ENCODE results near the gene TJP3. TPM values are rescaled to one million over a fixed set of nuclear protein-coding genes. Genes with fewer than 3 reads are reported as not detected.

Gene TJP3
- total RNA-seq, 2 donors from 2014 or later, result 15.7 to 25.9 TPM

DNA sequence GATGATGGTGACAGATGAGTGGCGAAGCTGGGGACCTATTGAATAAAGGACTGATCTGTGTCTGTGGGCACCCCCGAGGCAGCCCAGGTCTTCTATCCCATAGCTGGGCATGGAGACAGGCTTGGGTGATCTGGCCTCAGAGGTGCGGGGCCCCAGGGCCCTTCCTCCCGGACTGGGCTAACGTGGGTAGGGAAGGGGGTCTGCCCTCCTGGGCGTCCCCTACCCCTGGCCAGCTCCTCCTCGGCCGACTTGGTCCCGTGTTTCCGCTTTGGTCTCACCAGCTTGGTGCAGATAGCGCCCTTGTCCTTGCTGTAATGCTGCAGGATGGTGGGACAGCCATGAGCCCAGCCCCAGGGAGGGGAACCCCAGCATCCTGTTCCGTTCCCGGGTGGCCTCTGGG lies 74.7 kb downstream of the TJP3 start:
- H3K36me3 ChIP-seq (ENCODE audit: control insufficient read depth, insufficient read depth, low read length), result no peaks in the 10 kb centered on the region
- peaks cover 20% of the 10 kb centered on the region for H3K9me3 ChIP-seq (ENCODE audit: control insufficient read depth, low read length)
- Mint-ChIP-seq H3K9me3 (peaks cover 21% of the 10 kb centered on the region), H3K36me3 (ENCODE audit: low read depth) (peaks cover 9% of the 10 kb centered on the region), H3K4me1 (no peaks in the 10 kb centered on the region), H3K4me3 (no peak overlapping the region), H3K27ac (no peak overlapping the region), H3K27me3 (ENCODE audit: insufficient read depth) (peaks cover 51% of the 10 kb centered on the region)
- no peak overlapping the region for H3K9ac ChIP-seq (ENCODE audit: extremely low read depth, low read length, poor library complexity, severe bottlenecking)
- H3K4me1 ChIP-seq (ENCODE audit: control insufficient read depth, insufficient read depth, low read length), result no peaks in the 10 kb centered on the region
- H3K27ac ChIP-seq (ENCODE audit: low read depth, low read length), result no peak overlapping the region
- peaks cover 30% of the 10 kb centered on the region for H3K27me3 ChIP-seq (ENCODE audit: control insufficient read depth, insufficient read depth, low read length, poor library complexity, severe bottlenecking)
- WGBS, 2 experiments (ENCODE audit: insufficient coverage in 1 of 2, insufficient read length in 1 of 2), result 91 to 95% methylated on average over 6 to 13 of the region's 13 CpGs
- peak; percentile 37 for DNase-seq
- TF ChIP-seq, protein P1, sequence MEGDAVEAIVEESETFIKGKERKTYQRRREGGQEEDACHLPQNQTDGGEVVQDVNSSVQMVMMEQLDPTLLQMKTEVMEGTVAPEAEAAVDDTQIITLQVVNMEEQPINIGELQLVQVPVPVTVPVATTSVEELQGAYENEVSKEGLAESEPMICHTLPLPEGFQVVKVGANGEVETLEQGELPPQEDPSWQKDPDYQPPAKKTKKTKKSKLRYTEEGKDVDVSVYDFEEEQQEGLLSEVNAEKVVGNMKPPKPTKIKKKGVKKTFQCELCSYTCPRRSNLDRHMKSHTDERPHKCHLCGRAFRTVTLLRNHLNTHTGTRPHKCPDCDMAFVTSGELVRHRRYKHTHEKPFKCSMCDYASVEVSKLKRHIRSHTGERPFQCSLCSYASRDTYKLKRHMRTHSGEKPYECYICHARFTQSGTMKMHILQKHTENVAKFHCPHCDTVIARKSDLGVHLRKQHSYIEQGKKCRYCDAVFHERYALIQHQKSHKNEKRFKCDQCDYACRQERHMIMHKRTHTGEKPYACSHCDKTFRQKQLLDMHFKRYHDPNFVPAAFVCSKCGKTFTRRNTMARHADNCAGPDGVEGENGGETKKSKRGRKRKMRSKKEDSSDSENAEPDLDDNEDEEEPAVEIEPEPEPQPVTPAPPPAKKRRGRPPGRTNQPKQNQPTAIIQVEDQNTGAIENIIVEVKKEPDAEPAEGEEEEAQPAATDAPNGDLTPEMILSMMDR (conservative IDR thresholded peaks at IDR 0.05), result no peak
- H3K4me3 ChIP-seq (ENCODE audit: low read length), result no peak overlapping the region

DNA sequence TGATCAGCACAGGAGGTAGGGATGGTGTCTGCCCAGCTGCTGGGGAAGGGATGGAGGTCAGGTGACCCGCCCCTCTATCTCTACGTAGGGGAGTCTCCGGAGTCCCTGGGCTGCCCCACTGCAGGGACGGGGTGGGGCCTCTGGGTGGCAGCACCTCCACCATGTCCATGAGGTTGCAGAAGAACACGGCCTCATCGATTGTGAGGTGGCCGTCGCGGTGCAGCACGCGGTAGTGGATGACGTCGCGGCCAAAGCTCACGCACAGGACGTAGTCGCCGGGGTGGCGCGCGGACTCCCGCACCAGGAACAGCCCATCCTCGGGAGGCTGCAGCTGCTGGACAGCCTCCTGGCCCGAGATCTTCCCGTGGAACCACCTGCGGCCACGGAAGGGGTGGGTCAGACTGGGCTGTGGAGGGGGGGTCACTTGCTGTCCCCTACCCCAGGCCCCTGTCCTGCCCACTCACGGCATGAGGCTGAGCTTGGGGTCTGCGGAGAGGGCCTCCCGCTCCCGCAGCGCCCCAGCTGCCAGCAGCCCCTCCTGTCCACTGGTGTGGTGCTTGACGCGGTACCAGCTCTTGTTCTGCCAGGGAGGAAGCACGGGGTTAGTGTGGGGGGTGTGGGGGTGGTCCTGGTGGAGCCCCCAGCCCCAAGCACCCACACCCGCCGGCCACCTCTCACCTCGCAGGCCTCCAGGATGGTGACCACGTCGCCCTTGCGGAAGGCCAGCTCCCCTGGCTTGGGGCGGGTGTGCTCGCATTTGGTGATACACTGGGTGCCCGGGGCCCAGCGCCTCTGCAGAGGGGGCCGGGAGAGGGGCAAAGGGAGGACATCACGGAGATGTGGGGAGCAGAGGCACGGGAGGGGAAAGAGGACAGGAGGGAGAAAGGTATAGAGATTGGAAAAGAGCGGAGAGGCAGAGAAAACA lies 75.7 kb downstream of the TJP3 start:
- Histone ChIP-seq H3K36me3 (ENCODE audit: control insufficient read depth, insufficient read depth, low read length) (no peaks in the 10 kb centered on the region), H3K9ac (ENCODE audit: extremely low read depth, low read length, poor library complexity, severe bottlenecking) (no peak overlapping the region), H3K9me3 (ENCODE audit: control insufficient read depth, low read length) (peaks cover 20% of the 10 kb centered on the region), H3K4me3 (ENCODE audit: low read length) (no peak overlapping the region), H3K27me3 (ENCODE audit: control insufficient read depth, insufficient read depth, low read length, poor library complexity, severe bottlenecking) (peaks cover 30% of the 10 kb centered on the region), H3K4me1 (ENCODE audit: control insufficient read depth, insufficient read depth, low read length) (no peaks in the 10 kb centered on the region), H3K27ac (ENCODE audit: low read depth, low read length) (no peak overlapping the region)
- Mint-ChIP-seq H3K9me3 (peaks cover 21% of the 10 kb centered on the region), H3K4me3 (peak overlapping the region; percentile 55), H3K4me1 (no peaks in the 10 kb centered on the region), H3K36me3 (ENCODE audit: low read depth) (peaks cover 9% of the 10 kb centered on the region), H3K27me3 (ENCODE audit: insufficient read depth) (peaks cover 51% of the 10 kb centered on the region), H3K27ac (no peak overlapping the region)
- TF ChIP-seq, protein P1 (conservative IDR thresholded peaks at IDR 0.05), result peak; percentile 70
- peak; percentile 86 for DNase-seq
- 61 to 76% methylated on average over 26 to 49 of the region's 49 CpGs for WGBS, 2 experiments (ENCODE audit: insufficient coverage in 1 of 2, insufficient read length in 1 of 2)

DNA sequence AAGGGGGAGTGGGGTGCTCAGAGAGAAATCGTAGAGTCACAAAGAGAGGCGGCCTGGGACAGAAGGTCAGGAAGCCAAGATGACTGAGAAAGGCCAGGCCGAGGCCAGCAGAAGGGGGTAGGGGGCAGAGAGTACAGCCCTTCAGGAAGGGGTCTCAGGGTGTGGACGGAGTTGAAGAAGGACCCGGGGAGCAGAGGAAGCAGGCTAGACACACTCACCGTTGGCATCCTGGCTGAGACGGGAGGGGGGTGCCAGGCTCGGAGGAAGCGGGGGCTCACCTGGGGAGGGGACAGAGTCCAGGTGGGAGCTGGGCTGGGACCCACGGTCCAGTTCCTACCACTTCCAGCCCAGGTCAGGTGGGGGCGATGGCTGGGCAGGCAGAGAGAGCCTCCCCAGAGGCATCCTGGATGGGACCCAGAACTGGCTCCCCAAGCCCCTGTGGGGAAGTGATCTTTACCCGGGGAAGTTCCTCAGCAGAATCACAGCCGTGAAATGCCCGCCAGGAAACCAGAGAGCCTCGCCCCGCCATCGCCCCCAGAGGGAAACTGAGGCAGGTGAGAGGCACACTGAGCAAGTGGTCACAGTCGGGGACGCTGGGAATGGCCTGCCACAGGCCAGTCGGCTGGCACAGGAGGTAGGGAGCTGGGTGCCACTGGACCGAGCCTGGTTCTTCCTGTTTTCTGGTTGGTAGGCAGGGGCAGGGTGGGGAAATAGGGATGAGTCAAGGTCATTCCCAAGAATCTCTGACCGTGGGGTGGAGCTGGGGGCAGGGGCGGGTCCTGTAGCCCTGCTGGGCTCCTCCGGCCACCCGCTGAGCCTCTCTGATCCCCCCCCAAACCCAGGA lies 76.6 kb downstream of the TJP3 start:
- Histone ChIP-seq H3K4me3 (ENCODE audit: low read length) (peak overlapping the region; percentile 65), H3K36me3 (ENCODE audit: control insufficient read depth, insufficient read depth, low read length) (no peaks in the 10 kb centered on the region), H3K9me3 (ENCODE audit: control insufficient read depth, low read length) (peaks cover 20% of the 10 kb centered on the region), H3K4me1 (ENCODE audit: control insufficient read depth, insufficient read depth, low read length) (no peaks in the 10 kb centered on the region), H3K27ac (ENCODE audit: low read depth, low read length) (no peak overlapping the region), H3K27me3 (ENCODE audit: control insufficient read depth, insufficient read depth, low read length, poor library complexity, severe bottlenecking) (peaks cover 30% of the 10 kb centered on the region), H3K9ac (ENCODE audit: extremely low read depth, low read length, poor library complexity, severe bottlenecking) (no peak overlapping the region)
- H3K27ac Mint-ChIP-seq, result no peak overlapping the region
- peaks cover 21% of the 10 kb centered on the region for H3K9me3 Mint-ChIP-seq
- peak overlapping the region; percentile 55 for H3K4me3 Mint-ChIP-seq
- H3K4me1 Mint-ChIP-seq, result no peaks in the 10 kb centered on the region
- WGBS, 2 experiments (ENCODE audit: insufficient coverage in 1 of 2, insufficient read length in 1 of 2), result 45 to 54% methylated on average over 14 to 25 of the region's 25 CpGs
- peaks cover 9% of the 10 kb centered on the region for H3K36me3 Mint-ChIP-seq (ENCODE audit: low read depth)
- TF ChIP-seq, protein P1 (conservative IDR thresholded peaks at IDR 0.05), result no peak
- H3K27me3 Mint-ChIP-seq (ENCODE audit: insufficient read depth), result peaks cover 53% of the 10 kb centered on the region
- peak; percentile 49 for DNase-seq

Measured in endodermal cell (in vitro differentiated cells).